Measurements from ENCODE around the gene VSTM1.

Gene VSTM1

GRCh38 chr19:54009440-54009839 is 54.3 kb downstream of the VSTM1 start:
- DNase-seq = no peak

GRCh38 chr19:54002495-54003315 is 61.0 kb downstream of the VSTM1 start:
- no peak for DNase-seq

- no peak for DNase-seq
These were observed 62.2 kb downstream of the VSTM1 start for GRCh38 chr19:54001496-54001895.

GRCh38 chr19:53999694-54000093 is 64.0 kb downstream of the VSTM1 start:
- no peak for DNase-seq

- no peak for DNase-seq
These were observed 65.5 kb downstream of the VSTM1 start for GRCh38 chr19:53998223-53998622.

GRCh38 chr19:53994811-53995210 is 68.9 kb downstream of the VSTM1 start:
- DNase-seq = no peak

- no peak for DNase-seq
These were observed 70.2 kb downstream of the VSTM1 start for GRCh38 chr19:53993448-53993847.

GRCh38 chr19:53992815-53993214 is 70.9 kb downstream of the VSTM1 start:
- no peak for DNase-seq

GRCh38 chr19:53992211-53992610 is 71.5 kb downstream of the VSTM1 start:
- DNase-seq = no peak

GRCh38 chr19:53991224-53992113 is 72.2 kb downstream of the VSTM1 start, which contains the start of gene CACNG6:
Gene CACNG6 (plus strand): TSS chr19:53991637. CDS start chr19:53992878, 1,241 bp downstream.
- DNase-seq = peak in 1 of 2 donors; percentile 39

Data from CD4-positive, alpha-beta T cell treated with Interleukin-1 beta for 1 hour (primary cell).